K562 (cell line): Measurements from ENCODE around the gene PSG7. TPM values are rescaled to one million over a fixed set of nuclear protein-coding genes. Genes with fewer than 3 reads are reported as not detected.
"Not testable (repeated sequence)": the region's sequence is repeated elsewhere in the genome, so short reads cannot be mapped to it uniquely, and the experiment has no call there.

Source experiments
- ATAC-seq: fragments of 200-7000 bp; cut with Tn5 transposase; 3 replicates; pipeline ENCODE4 v1.9.1; 2020; ENCODE audit warnings: moderate library complexity
- BruUV-seq: library from RNA; stranded (reverse); fragments of 400-500 nt; replicated peaks from 2 replicates; lab custom pipeline; 2021; lab: Mats Ljungman, UMichigan
- CTCF ChIA-PET: fragments of 300-600 bp; formaldehyde crosslinking; extraction: SDS; loops from one replicate; lab custom pipeline; 2021; ENCODE audit warnings: low intra/inter-chr PET ratio; lab: Yijun Ruan, JAX
- POLR2A ChIA-PET: fragments of 300-600, 350-650 bp; sonication (Branson Sonifier 250); formaldehyde crosslinking; extraction: SDS; loops from one replicate; lab custom pipeline; 2021; ENCODE audit warnings: antibody characterized with exemption, inconsistent platforms; lab: Yijun Ruan, JAX
- DNase-seq, 4 experiments: peaks; one replicate each; pipeline versions ENCODE4 v3.0.0 to v3.0.0-alpha.2; 2011 to 2018; ENCODE audit warnings: low spot score in 3 of 4, mixed read lengths in 3 of 4; ENCODE audit errors: extremely low read depth in 1 of 4
- FAIRE-seq: peaks from 2 replicates; lab custom pipeline; 2011; peaks lifted over from hg19 to GRCh38; lab: Jason Lieb, UNC
- H2AFZ ChIP-seq: 2 replicates; pipeline ENCODE4 v1.6.0; 2011; ENCODE audit warnings: low read depth, low read length, control low read depth, inconsistent platforms
- H3K27ac ChIP-seq: fragments of 200-600 bp; 3 replicates; pipeline ENCODE4 v1.8.0; 2011; ENCODE audit warnings: low read depth, mild to moderate bottlenecking, control low read depth, inconsistent platforms, low read length, moderate library complexity, mixed read lengths; ENCODE audit errors: extremely low read depth
- H3K27me3 ChIP-seq, 2 experiments: fragments of 300-600 bp in 1 of 2; 2 replicates in 1 of 2; 3 replicates in 1 of 2; pipeline versions ENCODE4 v1.6.0 to v1.8.0; 2011; ENCODE audit warnings: inconsistent platforms in 2 of 2, low read length in 2 of 2, mild to moderate bottlenecking in 1 of 2, mixed read lengths in 1 of 2, moderate library complexity in 1 of 2; ENCODE audit not compliant: control insufficient read depth in 2 of 2, insufficient read depth in 2 of 2
- H3K36me3 ChIP-seq: fragments of 300-600 bp; 3 replicates; pipeline ENCODE4 v1.8.0; 2011; ENCODE audit warnings: mild to moderate bottlenecking, low read length, inconsistent platforms; ENCODE audit not compliant: control insufficient read depth, insufficient read depth
- H3K4me1 ChIP-seq, 2 experiments: fragments of 200-600 bp in 1 of 2; replicated peaks in 1 of 2; 2 replicates in 1 of 2; 3 replicates in 1 of 2; pipeline versions ENCODE4 v1.5.1 to v1.8.0; 2011; ENCODE audit warnings: inconsistent platforms in 2 of 2, low read length in 2 of 2, mild to moderate bottlenecking in 1 of 2, mixed read lengths in 1 of 2, moderate library complexity in 1 of 2; ENCODE audit not compliant: control insufficient read depth in 2 of 2, insufficient read depth in 2 of 2
- H3K4me2 ChIP-seq: 2 replicates; pipeline ENCODE4 v1.6.1; 2011; ENCODE audit warnings: low read length, control low read depth, inconsistent platforms, mixed read lengths; ENCODE audit not compliant: insufficient read depth
- H3K4me3 ChIP-seq: fragments of 200-600 bp; sonication (generic), shearing (Covaris generic); 2 replicates; pipeline ENCODE4 v1.5.1; 2016; ENCODE audit warnings: control low read depth, inconsistent platforms
- H3K79me2 ChIP-seq: fragments of 200-600 bp; 3 replicates; pipeline ENCODE4 v1.8.0; 2011; ENCODE audit warnings: low read length, inconsistent platforms; ENCODE audit not compliant: control insufficient read depth, insufficient read depth
- H3K9ac ChIP-seq, 2 experiments: 2 replicates each; pipeline versions ENCODE4 v1.6.0 to v1.6.1; 2011; ENCODE audit warnings: low read depth in 2 of 2, low read length in 2 of 2, control low read depth in 1 of 2, inconsistent platforms in 1 of 2, mild to moderate bottlenecking in 1 of 2, mixed read lengths in 1 of 2; ENCODE audit not compliant: insufficient read depth in 1 of 2
- H3K9me1 ChIP-seq: one replicate; pipeline ENCODE4 v1.6.0; 2011; ENCODE audit warnings: inconsistent platforms, mild to moderate bottlenecking, low read length, moderate library complexity; ENCODE audit not compliant: control insufficient read depth, insufficient read depth
- H3K9me3 ChIP-seq: replicated peaks from 2 replicates; pipeline ENCODE4 v1.5.1; 2011; ENCODE audit warnings: low read depth, low read length, inconsistent platforms; ENCODE audit not compliant: control insufficient read depth, insufficient read depth
- H4K20me1 ChIP-seq: replicated peaks from 2 replicates; pipeline ENCODE4 v1.6.1; 2011; ENCODE audit warnings: low read length, inconsistent platforms, mixed read lengths; ENCODE audit not compliant: control insufficient read depth, insufficient read depth
- WGBS: fragments of 100-300 bp; shearing (Covaris generic); methylation state at CpG from one replicate; pipeline ENCODE4 v1.1.6; 2016; ENCODE audit warnings: low coverage, mixed read lengths; ENCODE audit not compliant: insufficient coverage; ENCODE audit errors: missing lambda C conversion rate; 5-methylcytosine and 5-hydroxymethylcytosine counted together
- in situ Hi-C: fragments of 300-500 bp; cut with MboI; formaldehyde crosslinking; loops from 4 replicates; pipeline ENCODE4 v1.15.0; 2018; ENCODE audit warnings: inconsistent platforms, mixed read lengths
- intact Hi-C: fragments of 100-400 bp; cut with micrococcal nuclease; formaldehyde crosslinking; loops from 2 replicates; pipeline ENCODE4 v1.14.2; 2022
- polyA plus RNA-seq, 8 experiments: library from polyadenylated mRNA; depleted of rRNA in 4 of 8; stranded (reverse) in 5 of 8; unstranded in 3 of 8; fragments of >200 nt; fragmentation: Nextera tagmentation in 2 of 8; fragmentation: Illumina TruSeq in 1 of 8; extraction: Ambion mirVana in 2 of 8; extraction: Trizol in 1 of 8; gene quantifications; 2 replicates each; pipeline versions ENCODE4 v1.2.1 to v1.2.3, GENCODE V29; 2011 to 2014; ENCODE audit warnings: inconsistent platforms in 1 of 8, missing spikeins in 1 of 8
- total RNA-seq, 7 experiments: library from RNA; depleted of rRNA in 6 of 7; stranded (reverse); fragments of >200 nt in 6 of 7; fragmentation: Illumina TruSeq in 2 of 7; extraction: Trizol in 2 of 7; gene quantifications; 2 replicates each; pipeline versions ENCODE4 v1.2.1 to v1.2.3, GENCODE V29; 2011 to 2021; ENCODE audit warnings: low replicate concordance in 1 of 7

PSG7 gene
- total and polyA plus RNA-seq, 9 of the 15 experiments (the other 6 are each of a cell fraction or from before 2014, with no cell fraction given) = not detected

- H3K27me3 ChIP-seq, CTCF ChIA-PET, H3K9ac ChIP-seq, H4K20me1 ChIP-seq, BruUV-seq, H3K79me2 ChIP-seq, H3K4me3 ChIP-seq, H3K9me1 ChIP-seq, H3K36me3 ChIP-seq, FAIRE-seq, H3K4me1 ChIP-seq, ATAC-seq, H3K9me3 ChIP-seq, DNase-seq, H2AFZ ChIP-seq, in situ Hi-C loops, H3K27ac ChIP-seq, intact Hi-C loops, H3K4me2 ChIP-seq, POLR2A ChIA-PET: not testable (repeated sequence)
- 0% methylated on average over 3 of the region's 3 CpGs for WGBS
Measured at GRCh38 chr19:42933412-42933811, 3.6 kb downstream of the PSG7 start.

GRCh38 chr19:42932485-42933101 lies 4.4 kb downstream of the PSG7 start:
- not testable (repeated sequence) for FAIRE-seq, H3K36me3 ChIP-seq

More at GRCh38 chr19:42932485-42933101, 4.4 kb downstream of the PSG7 start:
- H3K79me2 ChIP-seq, H2AFZ ChIP-seq, CTCF ChIA-PET, BruUV-seq, intact Hi-C loops, H3K9ac ChIP-seq, H3K4me2 ChIP-seq, POLR2A ChIA-PET, H3K4me1 ChIP-seq, H3K27ac ChIP-seq, H4K20me1 ChIP-seq, ATAC-seq, H3K9me1 ChIP-seq, H3K4me3 ChIP-seq, H3K9me3 ChIP-seq, in situ Hi-C loops, H3K27me3 ChIP-seq, DNase-seq: not testable (repeated sequence)
- WGBS = 0% methylated on average over 4 of the region's 5 CpGs
